Stimulated activated CD4-positive, alpha-beta T cell treated with anti-CD3 and anti-CD28 coated beads, Interleukin-15, amount 100 ng/mL, for 48 hours (primary cell): ENCODE data around the gene MPPED1.

Experiments
- DNase-seq, 2 donors: peaks; one replicate each; pipeline ENCODE4 v3.0.0-alpha.2; 2020; ENCODE audit warnings: low read depth in 2 of 2

MPPED1 gene

GRCh38 chr22:43447380-43447779 lies 35.6 kb downstream of the MPPED1 start:
- no peak for DNase-seq

GRCh38 chr22:43448048-43448447 lies 36.2 kb downstream of the MPPED1 start:
- DNase-seq: no peak

GRCh38 chr22:43449205-43449830 lies 37.5 kb downstream of the MPPED1 start:
- no peak for DNase-seq

- DNase-seq: no peak
These were observed 38.0 kb downstream of the MPPED1 start for GRCh38 chr22:43449831-43450225.

GRCh38 chr22:43451371-43452050 lies 39.7 kb downstream of the MPPED1 start:
- no peak for DNase-seq

- no peak for DNase-seq
These were observed 44.0 kb downstream of the MPPED1 start for GRCh38 chr22:43455846-43456245.

- no peak for DNase-seq
These were observed 45.2 kb downstream of the MPPED1 start for GRCh38 chr22:43457002-43457401.

GRCh38 chr22:43462701-43463100 lies 50.9 kb downstream of the MPPED1 start:
- no peak for DNase-seq

GRCh38 chr22:43464809-43465208 lies 53.0 kb downstream of the MPPED1 start:
- no peak for DNase-seq

- no peak for DNase-seq
These were observed 53.6 kb downstream of the MPPED1 start for GRCh38 chr22:43465291-43466015.

GRCh38 chr22:43466710-43467109 lies 54.9 kb downstream of the MPPED1 start:
- DNase-seq: no peak

GRCh38 chr22:43467216-43467940 lies 55.6 kb downstream of the MPPED1 start:
- no peak for DNase-seq

GRCh38 chr22:43470253-43470652 lies 58.4 kb downstream of the MPPED1 start:
- DNase-seq: no peak

GRCh38 chr22:43470941-43471585 lies 59.2 kb downstream of the MPPED1 start:
- no peak for DNase-seq

GRCh38 chr22:43471606-43472135 lies 59.9 kb downstream of the MPPED1 start:
- DNase-seq: no peak

- no peak for DNase-seq
These were observed 61.2 kb downstream of the MPPED1 start for GRCh38 chr22:43473031-43473430.

- DNase-seq: no peak
These were observed 61.6 kb downstream of the MPPED1 start for GRCh38 chr22:43473441-43473840.

GRCh38 chr22:43474161-43475101 lies 62.6 kb downstream of the MPPED1 start:
- DNase-seq: no peak

GRCh38 chr22:43475549-43476076 lies 63.8 kb downstream of the MPPED1 start:
- DNase-seq: no peak

- no peak for DNase-seq
These were observed 64.5 kb downstream of the MPPED1 start for GRCh38 chr22:43476341-43476740.
